Measurements from ENCODE around the gene FHL1. TPM values are rescaled to one million over a fixed set of nuclear protein-coding genes. Genes with fewer than 3 reads are reported as not detected.

FHL1 gene
- polyA plus RNA-seq, 1 of the 3 experiments (the other 2 are of a cell fraction): 57.8 TPM

- Histone ChIP-seq H3K9me2 (no peaks in the 10 kb centered on the region), H3K4me3 (ENCODE audit: low read depth in 2 of 2, low read length in 1 of 2) (no peak overlapping the region), H3K27ac (ENCODE audit: low read depth in 2 of 2, low read length in 1 of 2) (no peak overlapping the region), H3F3A (replicated peaks; ENCODE audit: insufficient read depth) (no peaks in the 10 kb centered on the region), H3K4me2 (no peak overlapping the region), H3K9ac (no peak overlapping the region), H4K20me1 (ENCODE audit: insufficient read depth) (no peaks in the 10 kb centered on the region), H3K36me3 (replicated peaks in 1 of 2; ENCODE audit: control insufficient read depth in 1 of 2, insufficient read depth in 2 of 2, low read length in 1 of 2) (peaks cover 0 to 19% of the 10 kb centered on the region in 2 experiments), H3K79me2 (ENCODE audit: insufficient read depth) (no peaks in the 10 kb centered on the region), H3K27me3 (ENCODE audit: insufficient read depth) (peaks cover 6% of the 10 kb centered on the region; the same call in 1 of the 2 replicates), H2AFZ (ENCODE audit: low read depth) (no peak overlapping the region), H3K9me3 (no peaks in the 10 kb centered on the region), H3K4me1 (ENCODE audit: control insufficient read depth in 1 of 2, insufficient read depth in 2 of 2, low read depth in 1 of 2, low read length in 1 of 2) (no peaks in the 10 kb centered on the region; a peak in 1 of 4 replicates)
- no peak for DNase-seq
- TF ChIP-seq PBX3 (IDR thresholded peaks at IDR 0.05): no peak
- TF ChIP-seq YY1 (IDR thresholded peaks at IDR 0.05; ENCODE audit: low read depth): no peak
- no peak for TF ChIP-seq MXI1 (IDR thresholded peaks at IDR 0.05; ENCODE audit: low read depth, low read length)
- TF ChIP-seq REST (IDR thresholded peaks at IDR 0.05; ENCODE audit: low read depth, low read length): no peak
- TF ChIP-seq ELF1 (IDR thresholded peaks at IDR 0.05): no peak
- 61% methylated on average over 8 of the region's 8 CpGs for WGBS (ENCODE audit: low lambda C conversion rate)
- ChIA-PET CTCF (interaction anchor here (2.6 kb wide), 1 partner anchor 178 kb away, joined by 13 read pairs; no protein-coding TSS in a partner anchor), POLR2A (no interaction called here)
These were observed 58.6 kb downstream of the FHL1 start for GRCh38 chrX:136205882-136206380.

GRCh38 chrX:136206916-136207315 is 59.6 kb downstream of the FHL1 start:
- H3K4me1 ChIP-seq (ENCODE audit: control insufficient read depth in 1 of 2, insufficient read depth in 2 of 2, low read depth in 1 of 2, low read length in 1 of 2): no peaks in the 10 kb centered on the region
- TF ChIP-seq MEF2A (IDR thresholded peaks at IDR 0.05; ENCODE audit: borderline replicate concordance, low read depth) (no peak), IRF3 (IDR thresholded peaks at IDR 0.05; ENCODE audit: low read depth, low read length) (no peak), REST (IDR thresholded peaks at IDR 0.05; ENCODE audit: low read depth, low read length) (no peak), MAX (IDR thresholded peaks at IDR 0.05; ENCODE audit: low read depth) (no peak), ZBTB33 (IDR thresholded peaks at IDR 0.05; ENCODE audit: borderline replicate concordance, low read depth) (no peak), FOSL2 (IDR thresholded peaks at IDR 0.05; ENCODE audit: borderline replicate concordance, low read depth) (no peak), USF2 (IDR thresholded peaks at IDR 0.05; ENCODE audit: borderline replicate concordance, low read depth, low read length) (no peak), TEAD4 (IDR thresholded peaks at IDR 0.05; ENCODE audit: borderline replicate concordance, insufficient read depth) (no peak)

More at GRCh38 chrX:136206916-136207315, 59.6 kb downstream of the FHL1 start:
- Histone ChIP-seq H2AFZ (ENCODE audit: low read depth) (no peak overlapping the region), H3K9ac (no peak overlapping the region), H3K79me2 (ENCODE audit: insufficient read depth) (no peaks in the 10 kb centered on the region), H4K20me1 (ENCODE audit: insufficient read depth) (no peaks in the 10 kb centered on the region), H3K27ac (ENCODE audit: low read depth in 2 of 2, low read length in 1 of 2) (no peak overlapping the region), H3K9me3 (no peaks in the 10 kb centered on the region), H3K4me3 (ENCODE audit: low read depth in 2 of 2, low read length in 1 of 2) (no peak overlapping the region), H3K4me2 (no peak overlapping the region), H3K27me3 (ENCODE audit: insufficient read depth) (peaks cover 6% of the 10 kb centered on the region; the same call in 1 of the 2 replicates), H3K36me3 (replicated peaks in 1 of 2; ENCODE audit: control insufficient read depth in 1 of 2, insufficient read depth in 2 of 2, low read length in 1 of 2) (peaks cover 0 to 24% of the 10 kb centered on the region in 2 experiments), H3F3A (replicated peaks; ENCODE audit: insufficient read depth) (no peaks in the 10 kb centered on the region), H3K9me2 (no peaks in the 10 kb centered on the region)
- POLR2A ChIA-PET: no interaction called here
- CTCF ChIA-PET: interaction anchor here (2.6 kb wide), 1 partner anchor 179 kb away, joined by 13 read pairs; no protein-coding TSS in a partner anchor
- DNase-seq: no peak
- 43% methylated on average over 5 of the region's 6 CpGs for WGBS (ENCODE audit: low lambda C conversion rate)
